ENCODE data around the gene TEC. TPM values are rescaled to one million over a fixed set of nuclear protein-coding genes. Genes with fewer than 3 reads are reported as not detected.

Gene TEC
- total RNA-seq, 1 experiment from 2014 or later, result 4.5 TPM

DNA sequence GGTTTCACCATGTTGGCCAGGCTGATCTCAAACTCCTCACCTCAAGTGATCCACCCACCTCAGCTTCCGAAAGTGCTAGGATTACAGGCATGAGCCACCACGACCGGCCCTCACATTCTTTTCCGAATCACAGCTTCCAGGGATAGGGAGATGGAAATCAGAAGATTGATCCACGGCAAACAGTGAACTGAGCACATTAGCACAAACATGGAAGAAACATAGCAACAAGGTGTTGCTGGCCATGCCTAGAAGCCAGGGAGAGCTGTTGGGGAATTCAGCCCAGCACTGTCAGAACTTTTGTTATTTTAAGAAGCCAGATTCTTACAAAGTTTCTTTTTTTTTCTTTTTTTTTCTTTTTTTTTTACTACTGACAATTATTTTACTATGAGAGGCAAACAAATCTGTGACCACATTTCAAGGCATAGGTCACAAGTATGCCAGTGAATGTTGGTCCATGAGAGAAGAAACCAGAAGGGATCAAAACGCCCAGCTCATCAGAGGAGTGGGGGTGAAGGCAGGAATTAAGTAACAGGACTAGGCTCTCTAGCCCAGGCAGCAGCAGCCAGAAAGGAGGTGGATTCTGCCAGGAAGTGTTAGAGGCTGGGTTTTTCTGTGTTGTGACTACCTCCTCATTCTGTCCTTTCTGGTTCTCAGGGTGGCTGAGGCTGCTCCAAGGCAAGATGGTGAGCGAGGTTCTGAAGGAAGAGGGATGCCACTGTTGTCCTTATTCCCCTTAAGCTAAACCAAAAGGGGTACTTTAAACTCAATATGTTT, 44.1 kb downstream of the TEC start:
- H3K4me2 ChIP-seq (ENCODE audit: low read length), result no peak overlapping the region
- no peak overlapping the region for H3K9ac ChIP-seq (ENCODE audit: low read length)
- H3K4me3 ChIP-seq (replicated peaks in 1 of 2; ENCODE audit: low read depth in 1 of 2, low read length in 2 of 2), result no peak overlapping the region
- no peaks in the 10 kb centered on the region for H3K27me3 ChIP-seq (ENCODE audit: insufficient read depth, low read length)
- BruUV-seq (replicated peaks), result no TSS peak
- no peak overlapping the region for H3K27ac ChIP-seq (ENCODE audit: low read depth, low read length)
- intact Hi-C loops (cut with micrococcal nuclease), result no loop called here
- H3K79me2 ChIP-seq (ENCODE audit: insufficient read depth, low read length), result no peaks in the 10 kb centered on the region
- H3K4me1 ChIP-seq (ENCODE audit: control insufficient read depth in 1 of 2, insufficient read depth in 2 of 2, low read length in 2 of 2), result peaks cover 0 to 15% of the 10 kb centered on the region in 2 experiments; a peak in 3 of 4 replicates
- RAD21 ChIA-PET (ENCODE audit: low non-redundant PET in 1 of 2, low total read pairs in 2 of 2, uncharacterized antibody in 2 of 2, unreplicated experiment in 2 of 2), result no interaction called here
- no peaks in the 10 kb centered on the region for H4K20me1 ChIP-seq (ENCODE audit: insufficient read depth)
- CTCF ChIA-PET, result no interaction called here
- H3K9me2 ChIP-seq (ENCODE audit: insufficient read depth), result no peaks in the 10 kb centered on the region
- ATAC-seq, result no peak
- H3K36me3 ChIP-seq (ENCODE audit: control insufficient read depth in 1 of 2, insufficient read depth in 2 of 2, low read length in 2 of 2), result no peaks in the 10 kb centered on the region
- no peak overlapping the region for H2AFZ ChIP-seq (ENCODE audit: low read depth, low read length, poor library complexity, severe bottlenecking)
- H3K9me3 ChIP-seq (ENCODE audit: control insufficient read depth in 1 of 2, insufficient read depth in 1 of 2, low read depth in 1 of 2, low read length in 2 of 2), result no peaks in the 10 kb centered on the region
- no peak for TF ChIP-seq CEBPB (IDR thresholded peaks at IDR 0.05; ENCODE audit: low read depth)
- no peak for TF ChIP-seq SP1 (IDR thresholded peaks at IDR 0.05; ENCODE audit: low read depth)
- no peak for TF ChIP-seq EZH2phosphoT487 (IDR thresholded peaks at IDR 0.05; ENCODE audit: borderline replicate concordance)
- TF ChIP-seq RAD21 (IDR thresholded peaks at IDR 0.05; ENCODE audit: low read depth), result no peak
- no peak for TF ChIP-seq FOSL1 (IDR thresholded peaks at IDR 0.05; ENCODE audit: low read depth)
- no peak for TF ChIP-seq EGR1 (IDR thresholded peaks at IDR 0.05; ENCODE audit: low read depth)
- TF ChIP-seq ELF1 (IDR thresholded peaks at IDR 0.05; ENCODE audit: borderline replicate concordance, low read depth), result no peak
- POLR2A ChIA-PET, result no interaction called here
- no peak for DNase-seq (ENCODE audit: low read depth, low spot score)

DNA sequence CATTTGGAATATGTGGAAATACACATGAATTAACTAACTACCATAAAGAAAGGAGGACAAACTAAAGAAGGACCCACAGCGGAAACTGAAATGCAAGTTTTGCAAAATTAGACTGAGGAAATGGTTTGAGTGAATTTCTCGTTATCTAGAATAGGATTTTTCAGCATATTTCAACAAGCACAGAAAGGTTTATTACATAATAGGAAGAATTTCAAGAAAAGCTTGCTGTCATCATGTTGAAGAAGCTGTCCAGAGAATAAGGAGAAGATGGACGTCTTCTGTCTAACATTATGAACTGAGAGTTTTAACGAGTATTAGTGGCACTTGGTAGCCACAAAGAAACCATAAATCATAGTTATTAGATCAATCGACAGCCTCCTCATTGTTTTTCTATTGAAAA, 45.0 kb downstream of the TEC start:
- RAD21 ChIA-PET (ENCODE audit: low non-redundant PET in 1 of 2, low total read pairs in 2 of 2, uncharacterized antibody in 2 of 2, unreplicated experiment in 2 of 2), result no interaction called here
- CTCF ChIA-PET, result no interaction called here
- H3K79me2 ChIP-seq (ENCODE audit: insufficient read depth, low read length), result no peaks in the 10 kb centered on the region
- DNase-seq (ENCODE audit: low read depth, low spot score), result no peak
- no TSS peak for BruUV-seq (replicated peaks)
- no peak for ATAC-seq
- H3K4me2 ChIP-seq (ENCODE audit: low read length), result peak overlapping the region; percentile 53
- H3K9me2 ChIP-seq (ENCODE audit: insufficient read depth), result no peaks in the 10 kb centered on the region
- no peaks in the 10 kb centered on the region for H4K20me1 ChIP-seq (ENCODE audit: insufficient read depth)
- H3K4me3 ChIP-seq (replicated peaks in 1 of 2; ENCODE audit: low read depth in 1 of 2, low read length in 2 of 2), result no peak overlapping the region
- POLR2A ChIA-PET, result no interaction called here
- intact Hi-C loops (cut with micrococcal nuclease), result no loop called here
- H2AFZ ChIP-seq (ENCODE audit: low read depth, low read length, poor library complexity, severe bottlenecking), result no peak overlapping the region
- H3K4me1 ChIP-seq (ENCODE audit: control insufficient read depth in 1 of 2, insufficient read depth in 2 of 2, low read length in 2 of 2), result peaks cover 0 to 15% of the 10 kb centered on the region in 2 experiments; a peak in 3 of 4 replicates
- no peaks in the 10 kb centered on the region for H3K27me3 ChIP-seq (ENCODE audit: insufficient read depth, low read length)
- no peak overlapping the region for H3K27ac ChIP-seq (ENCODE audit: low read depth, low read length)
- H3K9ac ChIP-seq (ENCODE audit: low read length), result no peak overlapping the region
- no peaks in the 10 kb centered on the region for H3K9me3 ChIP-seq (ENCODE audit: control insufficient read depth in 1 of 2, insufficient read depth in 1 of 2, low read depth in 1 of 2, low read length in 2 of 2)
- H3K36me3 ChIP-seq (ENCODE audit: control insufficient read depth in 1 of 2, insufficient read depth in 2 of 2, low read length in 2 of 2), result no peaks in the 10 kb centered on the region
- no peak for TF ChIP-seq TCF7L2 (IDR thresholded peaks at IDR 0.05; ENCODE audit: borderline replicate concordance, extremely low read depth, insufficient read depth, insufficient read length)
- TF ChIP-seq CBX3 (IDR thresholded peaks at IDR 0.05; ENCODE audit: low read depth), result no peak
- TF ChIP-seq, protein P1, sequence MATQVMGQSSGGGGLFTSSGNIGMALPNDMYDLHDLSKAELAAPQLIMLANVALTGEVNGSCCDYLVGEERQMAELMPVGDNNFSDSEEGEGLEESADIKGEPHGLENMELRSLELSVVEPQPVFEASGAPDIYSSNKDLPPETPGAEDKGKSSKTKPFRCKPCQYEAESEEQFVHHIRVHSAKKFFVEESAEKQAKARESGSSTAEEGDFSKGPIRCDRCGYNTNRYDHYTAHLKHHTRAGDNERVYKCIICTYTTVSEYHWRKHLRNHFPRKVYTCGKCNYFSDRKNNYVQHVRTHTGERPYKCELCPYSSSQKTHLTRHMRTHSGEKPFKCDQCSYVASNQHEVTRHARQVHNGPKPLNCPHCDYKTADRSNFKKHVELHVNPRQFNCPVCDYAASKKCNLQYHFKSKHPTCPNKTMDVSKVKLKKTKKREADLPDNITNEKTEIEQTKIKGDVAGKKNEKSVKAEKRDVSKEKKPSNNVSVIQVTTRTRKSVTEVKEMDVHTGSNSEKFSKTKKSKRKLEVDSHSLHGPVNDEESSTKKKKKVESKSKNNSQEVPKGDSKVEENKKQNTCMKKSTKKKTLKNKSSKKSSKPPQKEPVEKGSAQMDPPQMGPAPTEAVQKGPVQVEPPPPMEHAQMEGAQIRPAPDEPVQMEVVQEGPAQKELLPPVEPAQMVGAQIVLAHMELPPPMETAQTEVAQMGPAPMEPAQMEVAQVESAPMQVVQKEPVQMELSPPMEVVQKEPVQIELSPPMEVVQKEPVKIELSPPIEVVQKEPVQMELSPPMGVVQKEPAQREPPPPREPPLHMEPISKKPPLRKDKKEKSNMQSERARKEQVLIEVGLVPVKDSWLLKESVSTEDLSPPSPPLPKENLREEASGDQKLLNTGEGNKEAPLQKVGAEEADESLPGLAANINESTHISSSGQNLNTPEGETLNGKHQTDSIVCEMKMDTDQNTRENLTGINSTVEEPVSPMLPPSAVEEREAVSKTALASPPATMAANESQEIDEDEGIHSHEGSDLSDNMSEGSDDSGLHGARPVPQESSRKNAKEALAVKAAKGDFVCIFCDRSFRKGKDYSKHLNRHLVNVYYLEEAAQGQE (IDR thresholded peaks at IDR 0.05; ENCODE audit: low read depth), result no peak
- TF ChIP-seq EZH2 (IDR thresholded peaks at IDR 0.05), result no peak
- TF ChIP-seq EGR1 (IDR thresholded peaks at IDR 0.05; ENCODE audit: low read depth), result no peak
- no peak for TF ChIP-seq ELF1 (IDR thresholded peaks at IDR 0.05; ENCODE audit: borderline replicate concordance, low read depth)
- TF ChIP-seq YY1 (IDR thresholded peaks at IDR 0.05; ENCODE audit: extremely low read depth, insufficient replicate concordance, low read depth, low read length), result no peak
- no peak for TF ChIP-seq ZNF274 (IDR thresholded peaks at IDR 0.05; ENCODE audit: low read depth, low read length)
- TF ChIP-seq, protein P2, sequence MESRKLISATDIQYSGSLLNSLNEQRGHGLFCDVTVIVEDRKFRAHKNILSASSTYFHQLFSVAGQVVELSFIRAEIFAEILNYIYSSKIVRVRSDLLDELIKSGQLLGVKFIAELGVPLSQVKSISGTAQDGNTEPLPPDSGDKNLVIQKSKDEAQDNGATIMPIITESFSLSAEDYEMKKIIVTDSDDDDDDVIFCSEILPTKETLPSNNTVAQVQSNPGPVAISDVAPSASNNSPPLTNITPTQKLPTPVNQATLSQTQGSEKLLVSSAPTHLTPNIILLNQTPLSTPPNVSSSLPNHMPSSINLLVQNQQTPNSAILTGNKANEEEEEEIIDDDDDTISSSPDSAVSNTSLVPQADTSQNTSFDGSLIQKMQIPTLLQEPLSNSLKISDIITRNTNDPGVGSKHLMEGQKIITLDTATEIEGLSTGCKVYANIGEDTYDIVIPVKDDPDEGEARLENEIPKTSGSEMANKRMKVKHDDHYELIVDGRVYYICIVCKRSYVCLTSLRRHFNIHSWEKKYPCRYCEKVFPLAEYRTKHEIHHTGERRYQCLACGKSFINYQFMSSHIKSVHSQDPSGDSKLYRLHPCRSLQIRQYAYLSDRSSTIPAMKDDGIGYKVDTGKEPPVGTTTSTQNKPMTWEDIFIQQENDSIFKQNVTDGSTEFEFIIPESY (IDR thresholded peaks at IDR 0.05; ENCODE audit: extremely low read depth, insufficient replicate concordance, low read length), result no peak
- TF ChIP-seq RAD21 (IDR thresholded peaks at IDR 0.05; ENCODE audit: low read depth), result no peak
- TF ChIP-seq SIN3A (IDR thresholded peaks at IDR 0.05; ENCODE audit: low read depth), result no peak
